Neural progenitor cell (in vitro differentiated cells): ENCODE measurements around the gene CDH13. TPM values are rescaled to one million over a fixed set of nuclear protein-coding genes. Genes with fewer than 3 reads are reported as not detected.
A peak's percentile ranks its signal among the peaks of the same experiment; 100 is the strongest.

Source experiments
- DNase-seq: peaks from one replicate; pipeline ENCODE4 v3.0.0-alpha.2; 2016; ENCODE audit warnings: low spot score
- H2AFZ ChIP-seq: fragments of 200-600 bp; sonication (generic); replicated peaks from 2 replicates; pipeline ENCODE4 v1.6.1; 2016; ENCODE audit warnings: antibody characterized with exemption
- H3F3A ChIP-seq: fragments of 200-600 bp; sonication (generic); 2 replicates; pipeline ENCODE4 v1.6.1; 2016; ENCODE audit warnings: antibody characterized with exemption, low read depth
- H3K27ac ChIP-seq: fragments of 200-600 bp; sonication (generic); 2 replicates; pipeline ENCODE4 v1.5.1; 2016; ENCODE audit warnings: mild to moderate bottlenecking
- H3K27me3 ChIP-seq: fragments of 200-600 bp; sonication (generic); 2 replicates; pipeline ENCODE4 v1.6.1; 2016; ENCODE audit warnings: mild to moderate bottlenecking, moderate library complexity
- H3K36me3 ChIP-seq: fragments of 200-600 bp; sonication (generic); 2 replicates; pipeline ENCODE4 v1.5.1; 2016
- H3K4me1 ChIP-seq: fragments of 200-600 bp; sonication (generic); 2 replicates; pipeline ENCODE4 v1.6.1; 2016; ENCODE audit warnings: mixed run types
- H3K4me2 ChIP-seq: fragments of 200-600 bp; sonication (generic); 2 replicates; pipeline ENCODE4 v1.6.1; 2016
- H3K4me3 ChIP-seq: fragments of 200-600 bp; sonication (generic); 2 replicates; pipeline ENCODE4 v1.5.1; 2016
- H3K79me2 ChIP-seq: fragments of 200-600 bp; sonication (generic); 2 replicates; pipeline ENCODE4 v1.6.1; 2016; ENCODE audit warnings: low read depth
- H3K9ac ChIP-seq: fragments of 200-600 bp; sonication (generic); 2 replicates; pipeline ENCODE4 v1.6.1; 2016
- H3K9me3 ChIP-seq: fragments of 200-600 bp; sonication (generic); 2 replicates; pipeline ENCODE4 v1.5.1; 2016; ENCODE audit warnings: low read depth
- H4K20me1 ChIP-seq: fragments of 200-600 bp; sonication (generic); 2 replicates; pipeline ENCODE4 v1.6.1; 2016; ENCODE audit warnings: low read depth
- H3K27ac Mint-ChIP-seq: 3 replicates; pipeline ENCODE4 v1.8.0; 2021; ENCODE audit warnings: mixed read lengths
- H3K27me3 Mint-ChIP-seq: 2 replicates; pipeline ENCODE4 v1.8.0; 2022; ENCODE audit warnings: low read depth, mild to moderate bottlenecking, inconsistent platforms, moderate library complexity, mixed read lengths; ENCODE audit not compliant: insufficient read depth
- H3K36me3 Mint-ChIP-seq: 3 replicates; pipeline ENCODE4 v1.8.0; 2021; ENCODE audit warnings: mixed read lengths
- H3K4me1 Mint-ChIP-seq: 3 replicates; pipeline ENCODE4 v1.8.0; 2021; ENCODE audit warnings: mixed read lengths
- H3K4me3 Mint-ChIP-seq: 3 replicates; pipeline ENCODE4 v1.8.0; 2021; ENCODE audit warnings: mild to moderate bottlenecking, moderate library complexity, mixed read lengths
- H3K9me3 Mint-ChIP-seq: 3 replicates; pipeline ENCODE4 v1.8.0; 2020; ENCODE audit warnings: mixed read lengths
- CTCF ChIP-seq: fragments of 200-600 bp; sonication (generic); IDR thresholded peaks from 2 replicates; pipeline ENCODE4 v1.5.1; 2017; ENCODE audit warnings: antibody characterized with exemption, mild to moderate bottlenecking
- EZH2 ChIP-seq: fragments of 200-600 bp; sonication (generic); IDR thresholded peaks from 2 replicates; pipeline ENCODE4 v1.6.1; 2017; ENCODE audit warnings: antibody characterized with exemption, mild to moderate bottlenecking, moderate library complexity
- EZH2phosphoT487 ChIP-seq: fragments of 200-600 bp; sonication (generic); IDR thresholded peaks from 2 replicates; pipeline ENCODE4 v1.6.1; 2017; ENCODE audit warnings: antibody characterized with exemption
- total RNA-seq: library from RNA; depleted of rRNA; stranded (reverse); fragments of >200 nt; gene quantifications from 2 replicates; pipeline ENCODE4 v1.2.3, GENCODE V29; 2015; ENCODE audit warnings: low replicate concordance

CDH13 gene
- total RNA-seq, 1 donor from 2014 or later: 3.0 TPM

GRCh38 chr16:83700918-83701317 lies 1074.1 kb downstream of the CDH13 start:
- Mint-ChIP-seq H3K4me3 (no peak overlapping the region), H3K4me1 (no peaks in the 10 kb centered on the region), H3K36me3 (no peaks in the 10 kb centered on the region), H3K9me3 (no peaks in the 10 kb centered on the region), H3K27ac (no peak overlapping the region), H3K27me3 (peaks cover 6% of the 10 kb centered on the region)
- DNase-seq: no peak
- no peaks in the 10 kb centered on the region for H3K9me3 ChIP-seq
- H3K4me2 ChIP-seq: no peak overlapping the region
- no peaks in the 10 kb centered on the region for H3K36me3 ChIP-seq
- no peak overlapping the region for H3K4me3 ChIP-seq
- H2AFZ ChIP-seq: no peak overlapping the region
- H3K4me1 ChIP-seq: no peaks in the 10 kb centered on the region
- no peaks in the 10 kb centered on the region for H3F3A ChIP-seq
- no peaks in the 10 kb centered on the region for H3K27me3 ChIP-seq
- H3K79me2 ChIP-seq: no peaks in the 10 kb centered on the region
- H4K20me1 ChIP-seq: no peaks in the 10 kb centered on the region
- H3K9ac ChIP-seq: no peak overlapping the region
- TF ChIP-seq EZH2phosphoT487 (no peak), CTCF (no peak), EZH2 (no peak)
- no peak overlapping the region for H3K27ac ChIP-seq

GRCh38 chr16:83701494-83701893 lies 1074.7 kb downstream of the CDH13 start:
- Mint-ChIP-seq H3K27me3 (peaks cover 6% of the 10 kb centered on the region), H3K4me1 (no peaks in the 10 kb centered on the region), H3K27ac (no peak overlapping the region), H3K9me3 (no peaks in the 10 kb centered on the region), H3K36me3 (no peaks in the 10 kb centered on the region), H3K4me3 (no peak overlapping the region)
- no peaks in the 10 kb centered on the region for H3K36me3 ChIP-seq
- H3K4me2 ChIP-seq: no peak overlapping the region
- H3K4me1 ChIP-seq: no peaks in the 10 kb centered on the region
- no peaks in the 10 kb centered on the region for H4K20me1 ChIP-seq
- H2AFZ ChIP-seq: no peak overlapping the region
- H3K4me3 ChIP-seq: no peak overlapping the region
- H3K9ac ChIP-seq: no peak overlapping the region
- no peaks in the 10 kb centered on the region for H3K9me3 ChIP-seq
- no peaks in the 10 kb centered on the region for H3F3A ChIP-seq
- H3K27ac ChIP-seq: no peak overlapping the region
- TF ChIP-seq CTCF (no peak), EZH2 (no peak), EZH2phosphoT487 (no peak)
- H3K27me3 ChIP-seq: no peaks in the 10 kb centered on the region
- no peaks in the 10 kb centered on the region for H3K79me2 ChIP-seq
- peak; percentile 86 for DNase-seq

- Histone ChIP-seq H3K4me1 (no peaks in the 10 kb centered on the region), H3K4me3 (no peak overlapping the region), H3K36me3 (no peaks in the 10 kb centered on the region), H3F3A (no peaks in the 10 kb centered on the region), H3K79me2 (no peaks in the 10 kb centered on the region), H3K9me3 (no peaks in the 10 kb centered on the region), H3K9ac (no peak overlapping the region), H3K4me2 (no peak overlapping the region), H2AFZ (no peak overlapping the region), H3K27ac (no peak overlapping the region), H3K27me3 (no peaks in the 10 kb centered on the region), H4K20me1 (no peaks in the 10 kb centered on the region)
- no peaks in the 10 kb centered on the region for H3K9me3 Mint-ChIP-seq
- H3K4me3 Mint-ChIP-seq: no peak overlapping the region
- no peak overlapping the region for H3K27ac Mint-ChIP-seq
- H3K27me3 Mint-ChIP-seq: peaks cover 8% of the 10 kb centered on the region
- H3K4me1 Mint-ChIP-seq: no peaks in the 10 kb centered on the region
- no peaks in the 10 kb centered on the region for H3K36me3 Mint-ChIP-seq
- TF ChIP-seq EZH2 (no peak), CTCF (no peak), EZH2phosphoT487 (no peak)
- no peak for DNase-seq
These were observed 1077.9 kb downstream of the CDH13 start for GRCh38 chr16:83704656-83705055.

- Histone ChIP-seq H3K36me3 (no peaks in the 10 kb centered on the region), H3K9me3 (no peaks in the 10 kb centered on the region), H3K4me1 (no peaks in the 10 kb centered on the region), H4K20me1 (no peaks in the 10 kb centered on the region), H3F3A (no peaks in the 10 kb centered on the region), H3K27me3 (no peaks in the 10 kb centered on the region), H3K27ac (no peak overlapping the region), H3K4me3 (no peak overlapping the region), H3K9ac (no peak overlapping the region), H3K79me2 (no peaks in the 10 kb centered on the region), H3K4me2 (no peak overlapping the region), H2AFZ (no peak overlapping the region)
- Mint-ChIP-seq H3K4me1 (no peaks in the 10 kb centered on the region), H3K27me3 (peaks cover 2% of the 10 kb centered on the region), H3K36me3 (no peaks in the 10 kb centered on the region), H3K9me3 (no peaks in the 10 kb centered on the region), H3K4me3 (no peak overlapping the region), H3K27ac (no peak overlapping the region)
- DNase-seq: no peak
- TF ChIP-seq EZH2phosphoT487: no peak
- TF ChIP-seq CTCF: no peak
- TF ChIP-seq EZH2: no peak
These were observed 1079.1 kb downstream of the CDH13 start for GRCh38 chr16:83705856-83706255.
